K562 (cell line): ENCODE data around the gene EVI5. TPM values are rescaled to one million over a fixed set of nuclear protein-coding genes. Genes with fewer than 3 reads are reported as not detected.

ENCODE experiments used
- ATAC-seq: fragments of 200-7000 bp; cut with Tn5 transposase; 3 replicates; pipeline ENCODE4 v1.9.1; 2020; ENCODE audit warnings: moderate library complexity
- BruUV-seq: library from RNA; stranded (reverse); fragments of 400-500 nt; replicated peaks from 2 replicates; lab custom pipeline; 2021; lab: Mats Ljungman, UMichigan
- CTCF ChIA-PET: fragments of 300-600 bp; formaldehyde crosslinking; extraction: SDS; loops from one replicate; lab custom pipeline; 2021; ENCODE audit warnings: low intra/inter-chr PET ratio; lab: Yijun Ruan, JAX
- POLR2A ChIA-PET: fragments of 300-600, 350-650 bp; sonication (Branson Sonifier 250); formaldehyde crosslinking; extraction: SDS; loops from one replicate; lab custom pipeline; 2021; ENCODE audit warnings: antibody characterized with exemption, inconsistent platforms; lab: Yijun Ruan, JAX
- DNase-seq, 4 experiments: peaks; one replicate each; pipeline versions ENCODE4 v3.0.0 to v3.0.0-alpha.2; 2011 to 2018; ENCODE audit warnings: low spot score in 3 of 4, mixed read lengths in 3 of 4; ENCODE audit errors: extremely low read depth in 1 of 4
- FAIRE-seq: peaks from 2 replicates; lab custom pipeline; 2011; peaks lifted over from hg19 to GRCh38; lab: Jason Lieb, UNC
- H2AFZ ChIP-seq: 2 replicates; pipeline ENCODE4 v1.6.0; 2011; ENCODE audit warnings: low read depth, low read length, control low read depth, inconsistent platforms
- H3K27ac ChIP-seq: fragments of 200-600 bp; 3 replicates; pipeline ENCODE4 v1.8.0; 2011; ENCODE audit warnings: low read depth, mild to moderate bottlenecking, control low read depth, inconsistent platforms, low read length, moderate library complexity, mixed read lengths; ENCODE audit errors: extremely low read depth
- H3K27me3 ChIP-seq, 2 experiments: fragments of 300-600 bp in 1 of 2; 2 replicates in 1 of 2; 3 replicates in 1 of 2; pipeline versions ENCODE4 v1.6.0 to v1.8.0; 2011; ENCODE audit warnings: inconsistent platforms in 2 of 2, low read length in 2 of 2, mild to moderate bottlenecking in 1 of 2, mixed read lengths in 1 of 2, moderate library complexity in 1 of 2; ENCODE audit not compliant: control insufficient read depth in 2 of 2, insufficient read depth in 2 of 2
- H3K36me3 ChIP-seq: fragments of 300-600 bp; 3 replicates; pipeline ENCODE4 v1.8.0; 2011; ENCODE audit warnings: mild to moderate bottlenecking, low read length, inconsistent platforms; ENCODE audit not compliant: control insufficient read depth, insufficient read depth
- H3K4me1 ChIP-seq, 2 experiments: fragments of 200-600 bp in 1 of 2; replicated peaks in 1 of 2; 2 replicates in 1 of 2; 3 replicates in 1 of 2; pipeline versions ENCODE4 v1.5.1 to v1.8.0; 2011; ENCODE audit warnings: inconsistent platforms in 2 of 2, low read length in 2 of 2, mild to moderate bottlenecking in 1 of 2, mixed read lengths in 1 of 2, moderate library complexity in 1 of 2; ENCODE audit not compliant: control insufficient read depth in 2 of 2, insufficient read depth in 2 of 2
- H3K4me2 ChIP-seq: 2 replicates; pipeline ENCODE4 v1.6.1; 2011; ENCODE audit warnings: low read length, control low read depth, inconsistent platforms, mixed read lengths; ENCODE audit not compliant: insufficient read depth
- H3K4me3 ChIP-seq: fragments of 200-600 bp; sonication (generic), shearing (Covaris generic); 2 replicates; pipeline ENCODE4 v1.5.1; 2016; ENCODE audit warnings: control low read depth, inconsistent platforms
- H3K79me2 ChIP-seq: fragments of 200-600 bp; 3 replicates; pipeline ENCODE4 v1.8.0; 2011; ENCODE audit warnings: low read length, inconsistent platforms; ENCODE audit not compliant: control insufficient read depth, insufficient read depth
- H3K9ac ChIP-seq, 2 experiments: 2 replicates each; pipeline versions ENCODE4 v1.6.0 to v1.6.1; 2011; ENCODE audit warnings: low read depth in 2 of 2, low read length in 2 of 2, control low read depth in 1 of 2, inconsistent platforms in 1 of 2, mild to moderate bottlenecking in 1 of 2, mixed read lengths in 1 of 2; ENCODE audit not compliant: insufficient read depth in 1 of 2
- H3K9me1 ChIP-seq: one replicate; pipeline ENCODE4 v1.6.0; 2011; ENCODE audit warnings: inconsistent platforms, mild to moderate bottlenecking, low read length, moderate library complexity; ENCODE audit not compliant: control insufficient read depth, insufficient read depth
- H3K9me3 ChIP-seq: replicated peaks from 2 replicates; pipeline ENCODE4 v1.5.1; 2011; ENCODE audit warnings: low read depth, low read length, inconsistent platforms; ENCODE audit not compliant: control insufficient read depth, insufficient read depth
- H4K20me1 ChIP-seq: replicated peaks from 2 replicates; pipeline ENCODE4 v1.6.1; 2011; ENCODE audit warnings: low read length, inconsistent platforms, mixed read lengths; ENCODE audit not compliant: control insufficient read depth, insufficient read depth
- ARNT ChIP-seq, 2 experiments: fragments of 450-650 bp; IDR thresholded peaks; 2 replicates each; pipeline ENCODE4 v1.6.1; 2016; ENCODE audit warnings: mild to moderate bottlenecking in 1 of 2
- CBFA2T2 ChIP-seq: fragments of 450-650 bp; conservative IDR thresholded peaks from 2 replicates; pipeline ENCODE4 v1.6.1; 2017; ENCODE audit warnings: mild to moderate bottlenecking
- CBX2 ChIP-seq: fragments of 200-600 bp; sonication (generic); IDR thresholded peaks from one replicate; pipeline ENCODE4 v1.6.1; 2012; ENCODE audit warnings: mild to moderate bottlenecking, low read length, inconsistent platforms; ENCODE audit not compliant: insufficient read depth, poor library complexity, severe bottlenecking
- EZH2 ChIP-seq: IDR thresholded peaks from 2 replicates; pipeline ENCODE4 v1.6.1; 2012; ENCODE audit warnings: low read depth, mild to moderate bottlenecking, inconsistent platforms, low read length, borderline replicate concordance
- LARP7 ChIP-seq: fragments of 450-650 bp; IDR thresholded peaks from 2 replicates; pipeline ENCODE4 v1.6.1; 2016
- MED1 ChIP-seq: sonication (generic); formaldehyde crosslinking; IDR thresholded peaks from 2 replicates; pipeline ENCODE4 v1.8.1; 2023; ENCODE audit warnings: missing genetic modification reagents, borderline replicate concordance
- MITF ChIP-seq: IDR thresholded peaks from 2 replicates; pipeline ENCODE4 v1.6.1; 2014; ENCODE audit warnings: antibody characterized with exemption
- POLR2H ChIP-seq: IDR thresholded peaks from 2 replicates; pipeline ENCODE4 v1.6.1; 2016; ENCODE audit warnings: missing genetic modification characterization, low read depth, mild to moderate bottlenecking, control low read depth, missing compliant biosample characterization, moderate library complexity
- PTRF ChIP-seq: fragments of 450-650 bp; IDR thresholded peaks from 2 replicates; pipeline ENCODE4 v1.6.1; 2016; ENCODE audit warnings: mild to moderate bottlenecking, missing genetic modification characterization, missing compliant biosample characterization
- SREBF2 ChIP-seq: sonication (generic); formaldehyde crosslinking; IDR thresholded peaks from 2 replicates; pipeline ENCODE4 v1.4.0; 2020; ENCODE audit warnings: mild to moderate bottlenecking, missing genetic modification reagents
- TAF1 ChIP-seq: IDR thresholded peaks from 2 replicates; pipeline ENCODE4 v1.6.1; 2011; ENCODE audit warnings: mild to moderate bottlenecking, low read length, moderate library complexity; ENCODE audit not compliant: insufficient read depth, control insufficient read depth, severe bottlenecking; ENCODE audit errors: extremely low read depth
- YBX1 ChIP-seq: fragments of 450-650 bp; IDR thresholded peaks from 2 replicates; pipeline ENCODE4 v1.7.1; 2016; ENCODE audit warnings: mild to moderate bottlenecking
- ZC3H8 ChIP-seq: fragments of 450-650 bp; IDR thresholded peaks from 2 replicates; pipeline ENCODE4 v1.6.1; 2017
- ZEB2 ChIP-seq: fragments of 450-650 bp; IDR thresholded peaks from 2 replicates; pipeline ENCODE4 v1.6.1; 2016
- ZNF143 ChIP-seq: sonication (generic); formaldehyde crosslinking; IDR thresholded peaks from 2 replicates; pipeline ENCODE4 v1.9.0; 2022; ENCODE audit warnings: mild to moderate bottlenecking, missing genetic modification reagents
- ZNF175 ChIP-seq: fragments of 200-800 bp; sonication (Bioruptor generic); IDR thresholded peaks from 2 replicates; pipeline ENCODE4 v1.6.1; 2016; ENCODE audit warnings: low read depth, mild to moderate bottlenecking, missing genetic modification characterization, missing compliant biosample characterization
- ZNF384 ChIP-seq: IDR thresholded peaks from 2 replicates; pipeline ENCODE4 v1.6.1; 2012; ENCODE audit warnings: low read depth, low read length, improper control_type of control experiment
- ZNF778 ChIP-seq: fragments of 450-650 bp; formaldehyde crosslinking; IDR thresholded peaks from 2 replicates; pipeline ENCODE4 v1.4.0; 2020; ENCODE audit warnings: mild to moderate bottlenecking, moderate library complexity
- WGBS: fragments of 100-300 bp; shearing (Covaris generic); methylation state at CpG from one replicate; pipeline ENCODE4 v1.1.6; 2016; ENCODE audit warnings: low coverage, mixed read lengths; ENCODE audit not compliant: insufficient coverage; ENCODE audit errors: missing lambda C conversion rate; 5-methylcytosine and 5-hydroxymethylcytosine counted together
- in situ Hi-C: fragments of 300-500 bp; cut with MboI; formaldehyde crosslinking; loops from 4 replicates; pipeline ENCODE4 v1.15.0; 2018; ENCODE audit warnings: inconsistent platforms, mixed read lengths
- intact Hi-C: fragments of 100-400 bp; cut with micrococcal nuclease; formaldehyde crosslinking; loops from 2 replicates; pipeline ENCODE4 v1.14.2; 2022
- polyA plus RNA-seq, 8 experiments: library from polyadenylated mRNA; depleted of rRNA in 4 of 8; stranded (reverse) in 5 of 8; unstranded in 3 of 8; fragments of >200 nt; fragmentation: Nextera tagmentation in 2 of 8; fragmentation: Illumina TruSeq in 1 of 8; extraction: Ambion mirVana in 2 of 8; extraction: Trizol in 1 of 8; gene quantifications; 2 replicates each; pipeline versions ENCODE4 v1.2.1 to v1.2.3, GENCODE V29; 2011 to 2014; ENCODE audit warnings: inconsistent platforms in 1 of 8, missing spikeins in 1 of 8
- total RNA-seq, 7 experiments: library from RNA; depleted of rRNA in 6 of 7; stranded (reverse); fragments of >200 nt in 6 of 7; fragmentation: Illumina TruSeq in 2 of 7; extraction: Trizol in 2 of 7; gene quantifications; 2 replicates each; pipeline versions ENCODE4 v1.2.1 to v1.2.3, GENCODE V29; 2011 to 2021; ENCODE audit warnings: low replicate concordance in 1 of 7
- TF ChIP-seq, protein P1 (sequence below): fragments of 250-450 bp; sonication (Bioruptor Pico); IDR thresholded peaks from 2 replicates; pipeline ENCODE4 v1.5.0; 2021
- TF ChIP-seq, protein P2 (sequence below): fragments of 200-800 bp; sonication (Bioruptor generic); IDR thresholded peaks from 2 replicates; pipeline ENCODE4 v1.6.1; 2017; ENCODE audit warnings: missing genetic modification characterization, missing compliant biosample characterization

Gene EVI5
- total and polyA plus RNA-seq, 9 of the 15 experiments (the other 6 are each of a cell fraction or from before 2014, with no cell fraction given): 1.7 to 50.1 (median 13.7) TPM

GRCh38 chr1:92711473-92712165 is 73.3 kb downstream of the EVI5 start (continued):
- TF ChIP-seq ZNF143 (CRISPR knock-in tag) (no peak), ARNT (IDR thresholded peaks at IDR 0.05) (no peak), SREBF2 (CRISPR knock-in tag) (no peak), EZH2 (no peak), LARP7 (no peak), ZEB2 (no peak), MITF (no peak), MED1 (CRISPR knock-in tag) (no peak), ZNF778 (no peak), YBX1 (no peak), ZC3H8 (no peak)

- intact Hi-C loops: no loop called here
- FAIRE-seq (no peak), ATAC-seq (peak; percentile 59), DNase-seq (peak in 2 of 4 experiments; percentile 14 to 48)
- Histone ChIP-seq H3K4me1 (peaks cover 6 to 39% of the 10 kb centered on the region in 2 experiments; a peak in 3 of 5 replicates), H3K36me3 (no peaks in the 10 kb centered on the region), H2AFZ (no peak overlapping the region), H3K27me3 (no peaks in the 10 kb centered on the region), H3K9me1 (no peaks in the 10 kb centered on the region), H3K4me2 (no peak overlapping the region), H4K20me1 (no peaks in the 10 kb centered on the region), H3K79me2 (peaks cover 27% of the 10 kb centered on the region), H3K4me3 (no peak overlapping the region), H3K9me3 (no peaks in the 10 kb centered on the region), H3K9ac (no peak overlapping the region), H3K27ac (peak overlapping the region; percentile 1; the same call in 1 of the 3 replicates)
- in situ Hi-C loops: no loop called here
- ChIA-PET CTCF (no interaction called here), POLR2A (no interaction called here)
- BruUV-seq: no TSS peak
- WGBS: 55% methylated on average over 3 of the region's 4 CpGs
- no peak for TF ChIP-seq POLR2H (tag)
- no peak for TF ChIP-seq CBFA2T2
- no peak for TF ChIP-seq MED1 (CRISPR knock-in tag)
- TF ChIP-seq, protein P1, sequence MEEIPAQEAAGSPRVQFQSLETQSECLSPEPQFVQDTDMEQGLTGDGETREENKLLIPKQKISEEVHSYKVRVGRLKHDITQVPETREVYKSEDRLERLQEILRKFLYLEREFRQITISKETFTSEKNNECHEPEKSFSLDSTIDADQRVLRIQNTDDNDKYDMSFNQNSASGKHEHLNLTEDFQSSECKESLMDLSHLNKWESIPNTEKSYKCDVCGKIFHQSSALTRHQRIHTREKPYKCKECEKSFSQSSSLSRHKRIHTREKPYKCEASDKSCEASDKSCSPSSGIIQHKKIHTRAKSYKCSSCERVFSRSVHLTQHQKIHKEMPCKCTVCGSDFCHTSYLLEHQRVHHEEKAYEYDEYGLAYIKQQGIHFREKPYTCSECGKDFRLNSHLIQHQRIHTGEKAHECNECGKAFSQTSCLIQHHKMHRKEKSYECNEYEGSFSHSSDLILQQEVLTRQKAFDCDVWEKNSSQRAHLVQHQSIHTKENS (CRISPR knock-in tag): no peak
- TF ChIP-seq ZNF384: peak; percentile 48; the same call in 1 of the 2 replicates
- TF ChIP-seq CBX2: no peak
- TF ChIP-seq PTRF: no peak
- no peak for TF ChIP-seq ZNF175 (CRISPR knock-in tag)
- no peak for TF ChIP-seq TAF1
- TF ChIP-seq, protein P2, sequence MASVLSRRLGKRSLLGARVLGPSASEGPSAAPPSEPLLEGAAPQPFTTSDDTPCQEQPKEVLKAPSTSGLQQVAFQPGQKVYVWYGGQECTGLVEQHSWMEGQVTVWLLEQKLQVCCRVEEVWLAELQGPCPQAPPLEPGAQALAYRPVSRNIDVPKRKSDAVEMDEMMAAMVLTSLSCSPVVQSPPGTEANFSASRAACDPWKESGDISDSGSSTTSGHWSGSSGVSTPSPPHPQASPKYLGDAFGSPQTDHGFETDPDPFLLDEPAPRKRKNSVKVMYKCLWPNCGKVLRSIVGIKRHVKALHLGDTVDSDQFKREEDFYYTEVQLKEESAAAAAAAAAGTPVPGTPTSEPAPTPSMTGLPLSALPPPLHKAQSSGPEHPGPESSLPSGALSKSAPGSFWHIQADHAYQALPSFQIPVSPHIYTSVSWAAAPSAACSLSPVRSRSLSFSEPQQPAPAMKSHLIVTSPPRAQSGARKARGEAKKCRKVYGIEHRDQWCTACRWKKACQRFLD: 0 out of 2 replicates have a peak, but pooled peaks have one; percentile 29
Observed at GRCh38 chr1:92709738-92710137, 75.2 kb downstream of the EVI5 start.
